ENCODE results near the gene CLEC4M. TPM values are rescaled to one million over a fixed set of nuclear protein-coding genes. Genes with fewer than 3 reads are reported as not detected.
"Not testable (repeated sequence)": the region's sequence is repeated elsewhere in the genome, so short reads cannot be mapped to it uniquely, and the experiment has no call there.

Gene CLEC4M
- total RNA-seq, 1 donor from 2014 or later: not detected

DNA sequence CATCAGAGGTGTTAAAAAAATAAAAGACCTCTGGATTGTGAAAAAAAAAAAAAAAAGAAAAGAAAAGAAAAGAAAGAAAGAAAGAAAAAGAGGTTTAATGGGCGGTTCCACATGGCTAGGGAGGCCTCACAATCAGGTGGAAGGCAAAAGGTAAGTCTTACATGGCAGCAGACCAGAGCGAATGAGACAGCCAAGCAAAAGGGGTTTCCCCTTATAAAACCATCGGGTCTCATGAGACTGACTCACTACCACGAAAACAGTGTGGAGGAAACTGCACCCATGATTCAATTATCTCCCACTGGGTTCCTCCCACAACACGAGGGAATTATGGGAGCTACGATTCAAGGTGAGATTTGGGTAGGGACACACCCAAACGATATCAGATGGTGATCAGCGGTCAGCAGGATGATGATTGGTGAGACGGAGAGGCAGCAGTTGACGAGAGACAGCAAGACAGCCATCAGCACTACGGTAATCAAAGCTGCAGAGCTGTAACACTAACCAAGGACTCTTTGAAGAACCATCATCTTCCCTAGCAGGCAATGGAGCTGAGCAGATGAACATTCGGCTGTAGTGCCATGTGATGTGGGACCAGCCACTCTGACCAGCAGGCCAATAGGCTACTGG is 11.8 kb upstream of the CLEC4M start:
- intact Hi-C loops (cut with DNase I): no loop called here
- no peaks in the 10 kb centered on the region for H3K27me3 ChIP-seq
- TF ChIP-seq POLR2A (IDR thresholded peaks at IDR 0.05) (no peak), CTCF (IDR thresholded peaks at IDR 0.05) (no peak), POLR2AphosphoS5 (IDR thresholded peaks at IDR 0.05; ENCODE audit: insufficient read depth in 1 of 2, low read depth in 1 of 2) (no peak)
- no peak overlapping the region for H3K27ac ChIP-seq
- no peaks in the 10 kb centered on the region for H3K36me3 ChIP-seq
- no peak for DNase-seq (ENCODE audit: extremely low spot score in 2 of 2)
- H3K4me1 ChIP-seq: no peaks in the 10 kb centered on the region
- H3K4me3 ChIP-seq: no peak overlapping the region
- H3K9me3 ChIP-seq: no peaks in the 10 kb centered on the region

GRCh38 chr19:7756258-7756657 is 6.8 kb upstream of the CLEC4M start:
- no peak overlapping the region for H3K4me3 ChIP-seq
- no peaks in the 10 kb centered on the region for H3K9me3 ChIP-seq
- intact Hi-C loops (cut with DNase I): no loop called here
- TF ChIP-seq POLR2AphosphoS5 (IDR thresholded peaks at IDR 0.05; ENCODE audit: insufficient read depth in 1 of 2, low read depth in 1 of 2) (no peak), CTCF (IDR thresholded peaks at IDR 0.05) (no peak), POLR2A (IDR thresholded peaks at IDR 0.05) (no peak)
- H3K36me3 ChIP-seq: no peaks in the 10 kb centered on the region
- H3K27me3 ChIP-seq: no peaks in the 10 kb centered on the region
- H3K4me1 ChIP-seq: no peaks in the 10 kb centered on the region
- no peak for DNase-seq (ENCODE audit: extremely low spot score in 2 of 2)
- H3K27ac ChIP-seq: no peak overlapping the region

DNA sequence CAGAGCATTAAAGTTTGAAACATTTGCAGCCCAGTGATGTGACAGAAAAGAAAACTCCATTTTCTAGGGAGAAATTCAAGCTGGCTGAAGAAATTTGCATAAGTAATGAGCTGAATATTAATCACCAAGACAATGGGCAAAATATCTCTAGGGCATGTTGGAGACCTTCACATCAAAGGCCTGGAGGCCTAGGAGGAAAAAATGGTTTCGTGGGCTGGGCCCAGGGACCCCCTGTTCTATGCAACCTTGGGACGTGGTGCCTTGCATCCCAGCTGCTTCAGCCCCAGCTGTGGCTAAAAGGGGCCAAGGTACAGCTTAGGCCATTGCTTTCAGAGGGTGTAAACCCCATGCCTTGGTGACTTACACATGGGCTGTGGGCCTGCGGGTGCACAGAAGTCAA is 5.7 kb upstream of the CLEC4M start:
- no peaks in the 10 kb centered on the region for H3K4me1 ChIP-seq
- no peak for DNase-seq (ENCODE audit: extremely low spot score in 2 of 2)
- H3K27ac ChIP-seq: no peak overlapping the region
- H3K9me3 ChIP-seq: no peaks in the 10 kb centered on the region
- H3K27me3 ChIP-seq: no peaks in the 10 kb centered on the region
- TF ChIP-seq POLR2AphosphoS5 (IDR thresholded peaks at IDR 0.05; ENCODE audit: insufficient read depth in 1 of 2, low read depth in 1 of 2) (no peak), CTCF (IDR thresholded peaks at IDR 0.05) (no peak), POLR2A (IDR thresholded peaks at IDR 0.05) (no peak)
- no peaks in the 10 kb centered on the region for H3K36me3 ChIP-seq
- intact Hi-C loops (cut with DNase I): no loop called here
- no peak overlapping the region for H3K4me3 ChIP-seq

DNA sequence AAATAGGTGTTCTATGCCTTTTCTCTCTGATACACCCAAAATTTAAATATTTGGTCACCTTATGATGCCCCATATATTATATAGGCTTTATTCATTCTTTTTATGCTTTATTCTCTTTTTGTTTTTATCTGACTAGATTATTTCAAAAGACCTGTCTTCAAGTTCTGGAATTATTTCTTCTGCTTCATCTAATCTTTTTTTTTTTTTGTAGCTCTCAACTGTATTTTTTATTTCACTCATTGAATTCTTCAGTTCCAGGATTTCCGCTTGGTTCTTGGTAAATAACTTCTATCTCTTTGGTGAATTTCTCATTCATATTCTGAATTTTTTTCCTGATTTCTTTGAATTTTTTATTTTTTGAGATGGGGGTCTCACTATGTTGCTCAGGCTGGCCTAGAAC is 3.9 kb upstream of the CLEC4M start:
- TF ChIP-seq POLR2A (IDR thresholded peaks at IDR 0.05): no peak
- no peak for TF ChIP-seq CTCF (IDR thresholded peaks at IDR 0.05)
- TF ChIP-seq POLR2AphosphoS5 (IDR thresholded peaks at IDR 0.05; ENCODE audit: insufficient read depth in 1 of 2, low read depth in 1 of 2): no peak
- H3K36me3 ChIP-seq: no peaks in the 10 kb centered on the region
- no peaks in the 10 kb centered on the region for H3K9me3 ChIP-seq
- H3K4me3 ChIP-seq: no peak overlapping the region
- intact Hi-C loops (cut with DNase I): no loop called here
- DNase-seq (ENCODE audit: extremely low spot score in 2 of 2): no peak
- H3K27me3 ChIP-seq: no peaks in the 10 kb centered on the region
- no peaks in the 10 kb centered on the region for H3K4me1 ChIP-seq
- no peak overlapping the region for H3K27ac ChIP-seq

DNA sequence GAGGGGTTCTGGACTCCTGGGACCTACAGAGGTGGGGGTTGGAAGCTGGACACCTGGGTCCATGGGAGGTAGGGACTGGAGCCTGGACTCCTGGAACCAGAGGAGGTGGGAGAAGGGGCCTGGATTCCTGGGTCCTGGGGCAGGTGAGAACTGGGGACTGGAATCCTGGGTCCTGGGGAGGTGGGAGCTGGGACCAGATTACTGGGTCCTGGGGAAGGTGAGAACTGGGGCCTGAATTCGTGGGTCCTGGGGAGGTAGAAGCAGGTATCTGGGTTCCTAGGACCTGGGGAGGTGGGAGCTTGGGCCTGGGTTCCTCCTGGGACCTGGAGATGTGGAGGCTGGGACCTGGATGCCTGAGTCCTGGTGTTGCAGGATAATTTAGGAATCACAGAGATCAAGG is 653 bp downstream of the CLEC4M start:
- Histone ChIP-seq H3K27ac (no peak overlapping the region), H3K4me1 (no peaks in the 10 kb centered on the region), H3K4me3 (no peak overlapping the region), H3K9me3 (no peaks in the 10 kb centered on the region), H3K36me3 (no peaks in the 10 kb centered on the region), H3K27me3 (no peaks in the 10 kb centered on the region)
- DNase-seq (ENCODE audit: extremely low spot score in 2 of 2): no peak
- no peak for TF ChIP-seq POLR2AphosphoS5 (IDR thresholded peaks at IDR 0.05; ENCODE audit: insufficient read depth in 1 of 2, low read depth in 1 of 2)
- TF ChIP-seq POLR2A (IDR thresholded peaks at IDR 0.05): no peak
- TF ChIP-seq CTCF (IDR thresholded peaks at IDR 0.05): no peak
- intact Hi-C loops (cut with DNase I): no loop called here

GRCh38 chr19:7764157-7764556 is 1.1 kb downstream of the CLEC4M start:
- DNase-seq (ENCODE audit: extremely low spot score in 2 of 2); H3K4me3 ChIP-seq; H3K27ac ChIP-seq; H3K27me3 ChIP-seq; H3K36me3 ChIP-seq; H3K4me1 ChIP-seq; H3K9me3 ChIP-seq; intact Hi-C loops (cut with DNase I): not testable (repeated sequence)

- H3K9me3 ChIP-seq; H3K27ac ChIP-seq; H3K27me3 ChIP-seq; intact Hi-C loops (cut with DNase I); H3K4me3 ChIP-seq; H3K36me3 ChIP-seq; H3K4me1 ChIP-seq; DNase-seq (ENCODE audit: extremely low spot score in 2 of 2): not testable (repeated sequence)
These were observed 2.0 kb downstream of the CLEC4M start for GRCh38 chr19:7765043-7765442.

All from vagina (tissue), 2 donors.